ENCODE measurements around the gene FNIP2. TPM values are rescaled to one million over a fixed set of nuclear protein-coding genes. Genes with fewer than 3 reads are reported as not detected.

Gene FNIP2
- total RNA-seq, 2 experiments from 2014 or later, result 0.09 to 1.0 TPM

DNA sequence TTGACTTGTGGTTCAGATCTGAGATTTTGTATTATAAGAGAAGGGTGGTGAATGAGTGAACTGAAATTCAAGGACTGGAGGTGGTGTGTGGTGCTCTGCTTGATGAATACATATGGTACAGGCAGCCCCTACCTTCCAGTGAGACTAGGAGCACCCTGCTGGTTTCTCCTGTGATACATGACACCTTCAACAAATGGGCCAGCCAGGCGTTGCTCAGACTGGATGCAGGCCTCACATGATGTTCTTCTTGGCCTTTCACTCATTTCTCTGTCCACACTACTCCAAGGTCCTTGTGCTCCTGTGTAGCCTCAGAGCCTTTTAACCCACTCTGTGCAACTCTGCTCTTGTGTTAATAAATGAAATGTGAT, 67.2 kb downstream of the FNIP2 start:
- POLR2A ChIA-PET, result no interaction called here
- CTCF ChIA-PET (ENCODE audit: unreplicated experiment), result no interaction called here
- TF ChIP-seq EZH2phosphoT487 (IDR thresholded peaks at IDR 0.05; ENCODE audit: borderline replicate concordance, low read depth, low read length), result no peak
- TF ChIP-seq, protein P1, sequence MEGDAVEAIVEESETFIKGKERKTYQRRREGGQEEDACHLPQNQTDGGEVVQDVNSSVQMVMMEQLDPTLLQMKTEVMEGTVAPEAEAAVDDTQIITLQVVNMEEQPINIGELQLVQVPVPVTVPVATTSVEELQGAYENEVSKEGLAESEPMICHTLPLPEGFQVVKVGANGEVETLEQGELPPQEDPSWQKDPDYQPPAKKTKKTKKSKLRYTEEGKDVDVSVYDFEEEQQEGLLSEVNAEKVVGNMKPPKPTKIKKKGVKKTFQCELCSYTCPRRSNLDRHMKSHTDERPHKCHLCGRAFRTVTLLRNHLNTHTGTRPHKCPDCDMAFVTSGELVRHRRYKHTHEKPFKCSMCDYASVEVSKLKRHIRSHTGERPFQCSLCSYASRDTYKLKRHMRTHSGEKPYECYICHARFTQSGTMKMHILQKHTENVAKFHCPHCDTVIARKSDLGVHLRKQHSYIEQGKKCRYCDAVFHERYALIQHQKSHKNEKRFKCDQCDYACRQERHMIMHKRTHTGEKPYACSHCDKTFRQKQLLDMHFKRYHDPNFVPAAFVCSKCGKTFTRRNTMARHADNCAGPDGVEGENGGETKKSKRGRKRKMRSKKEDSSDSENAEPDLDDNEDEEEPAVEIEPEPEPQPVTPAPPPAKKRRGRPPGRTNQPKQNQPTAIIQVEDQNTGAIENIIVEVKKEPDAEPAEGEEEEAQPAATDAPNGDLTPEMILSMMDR (conservative IDR thresholded peaks at IDR 0.05; ENCODE audit: low read length), result no peak
- H2AFZ ChIP-seq (ENCODE audit: low read length), result no peak overlapping the region
- H3K4me1 ChIP-seq (ENCODE audit: insufficient read depth, low read length, poor library complexity, severe bottlenecking), result no peaks in the 10 kb centered on the region
- no peaks in the 10 kb centered on the region for H3K36me3 ChIP-seq (ENCODE audit: insufficient read depth, low read length)
- H3K9me3 ChIP-seq (ENCODE audit: low read length), result no peaks in the 10 kb centered on the region
- no peaks in the 10 kb centered on the region for H3K9me2 ChIP-seq (ENCODE audit: insufficient read depth, low read length)
- no peaks in the 10 kb centered on the region for H4K20me1 ChIP-seq (ENCODE audit: insufficient read depth, low read length)
- BruUV-seq (replicated peaks), result no TSS peak
- no peak overlapping the region for H3K27ac ChIP-seq (ENCODE audit: low read depth, low read length, poor library complexity, severe bottlenecking)
- no peak overlapping the region for H3K4me2 ChIP-seq (ENCODE audit: low read length)
- no peaks in the 10 kb centered on the region for H3K79me2 ChIP-seq (ENCODE audit: insufficient read depth, low read depth, low read length)
- no peak overlapping the region for H3K4me3 ChIP-seq (ENCODE audit: low read depth, low read length, poor library complexity, severe bottlenecking)
- DNase-seq (ENCODE audit: low spot score), result no peak
- intact Hi-C loops (cut with micrococcal nuclease; ENCODE audit: unreplicated experiment), result no loop called here

DNA sequence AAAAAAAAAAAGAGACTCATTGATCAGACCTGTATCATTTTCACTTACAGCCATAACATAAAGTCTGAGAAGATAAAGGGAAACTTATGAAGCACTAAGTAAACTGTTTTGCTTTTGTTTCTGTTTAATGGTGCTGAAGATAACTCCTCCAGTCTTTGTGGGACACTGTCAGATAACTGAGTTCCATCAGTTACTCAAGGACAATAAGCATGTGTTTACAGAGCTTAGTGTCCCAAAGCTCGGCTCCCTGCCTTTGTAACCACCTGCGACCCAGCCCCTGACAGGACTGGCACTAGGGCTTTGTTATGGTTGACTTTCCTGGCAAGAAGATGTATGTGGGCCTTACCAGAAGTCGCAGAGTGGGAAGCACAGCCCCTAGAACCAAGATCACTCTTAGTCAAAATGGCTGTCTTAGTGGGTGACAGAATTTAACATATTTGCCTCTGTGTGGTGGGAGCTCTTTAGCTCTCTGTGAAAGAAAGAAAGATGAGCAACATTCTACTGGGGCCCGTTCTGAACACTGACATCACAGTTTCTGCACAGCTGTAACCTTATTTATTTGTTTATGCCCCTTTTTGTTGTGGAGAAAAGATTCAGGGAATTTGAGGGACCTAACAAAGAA, 68.1 kb downstream of the FNIP2 start:
- no TSS peak for BruUV-seq (replicated peaks)
- Histone ChIP-seq H3K79me2 (ENCODE audit: insufficient read depth, low read depth, low read length) (no peaks in the 10 kb centered on the region), H3K4me2 (ENCODE audit: low read length) (no peak overlapping the region), H3K36me3 (ENCODE audit: insufficient read depth, low read length) (no peaks in the 10 kb centered on the region), H3K9me3 (ENCODE audit: low read length) (no peaks in the 10 kb centered on the region), H3K4me1 (ENCODE audit: insufficient read depth, low read length, poor library complexity, severe bottlenecking) (no peaks in the 10 kb centered on the region), H2AFZ (ENCODE audit: low read length) (no peak overlapping the region), H3K4me3 (ENCODE audit: low read depth, low read length, poor library complexity, severe bottlenecking) (no peak overlapping the region), H3K9me2 (ENCODE audit: insufficient read depth, low read length) (no peaks in the 10 kb centered on the region), H3K27ac (ENCODE audit: low read depth, low read length, poor library complexity, severe bottlenecking) (no peak overlapping the region), H4K20me1 (ENCODE audit: insufficient read depth, low read length) (no peaks in the 10 kb centered on the region)
- no peak for DNase-seq (ENCODE audit: low spot score)
- POLR2A ChIA-PET, result interaction anchor here (0.9 kb wide), 1 partner anchor 8 kb away, joined by 8 read pairs; no protein-coding TSS in a partner anchor
- intact Hi-C loops (cut with micrococcal nuclease; ENCODE audit: unreplicated experiment), result no loop called here
- TF ChIP-seq, protein P1 (conservative IDR thresholded peaks at IDR 0.05; ENCODE audit: low read length), result no peak
- TF ChIP-seq EZH2phosphoT487 (IDR thresholded peaks at IDR 0.05; ENCODE audit: borderline replicate concordance, low read depth, low read length), result no peak
- CTCF ChIA-PET (ENCODE audit: unreplicated experiment), result no interaction called here

DNA sequence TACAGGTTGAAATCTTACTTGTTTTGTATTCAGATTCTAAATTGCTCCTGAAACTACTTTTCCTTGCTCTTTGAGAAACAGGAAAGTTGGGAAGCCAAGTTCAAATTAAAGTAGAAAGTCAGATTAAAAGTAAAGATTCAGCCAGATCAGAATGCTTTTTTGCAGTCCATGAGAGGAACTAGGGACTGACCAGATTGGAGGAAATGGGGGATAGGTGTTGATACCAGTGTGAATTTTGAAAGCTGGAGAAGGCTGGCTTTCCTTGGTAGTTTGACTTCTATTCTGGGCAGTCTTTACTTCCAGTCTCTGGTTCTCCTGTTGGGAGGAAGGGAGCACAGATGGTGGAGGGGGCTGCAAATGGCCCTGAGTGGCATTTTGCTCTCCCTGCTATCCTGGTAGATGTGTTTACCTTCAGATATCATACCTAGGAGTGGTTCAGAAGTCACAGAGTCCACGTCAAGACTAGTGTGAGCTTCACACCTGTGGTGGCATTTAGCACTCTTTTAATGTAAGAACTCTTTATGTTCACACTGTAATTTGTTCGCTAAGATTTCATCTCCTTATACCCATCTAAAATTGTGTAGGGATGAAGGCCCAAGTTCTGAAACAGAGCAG, 68.8 kb downstream of the FNIP2 start:
- Histone ChIP-seq H3K36me3 (ENCODE audit: insufficient read depth, low read length) (no peaks in the 10 kb centered on the region), H4K20me1 (ENCODE audit: insufficient read depth, low read length) (no peaks in the 10 kb centered on the region), H3K9me2 (ENCODE audit: insufficient read depth, low read length) (no peaks in the 10 kb centered on the region), H2AFZ (ENCODE audit: low read length) (no peak overlapping the region), H3K4me2 (ENCODE audit: low read length) (no peak overlapping the region), H3K4me3 (ENCODE audit: low read depth, low read length, poor library complexity, severe bottlenecking) (no peak overlapping the region), H3K79me2 (ENCODE audit: insufficient read depth, low read depth, low read length) (no peaks in the 10 kb centered on the region), H3K4me1 (ENCODE audit: insufficient read depth, low read length, poor library complexity, severe bottlenecking) (no peaks in the 10 kb centered on the region), H3K27ac (ENCODE audit: low read depth, low read length, poor library complexity, severe bottlenecking) (no peak overlapping the region), H3K9me3 (ENCODE audit: low read length) (no peaks in the 10 kb centered on the region)
- DNase-seq (ENCODE audit: low spot score), result no peak
- POLR2A ChIA-PET, result interaction anchor here (0.7 kb wide), 2 partner anchors 38 to 222 kb away, joined by 5 to 9 read pairs; no protein-coding TSS in a partner anchor
- intact Hi-C loops (cut with micrococcal nuclease; ENCODE audit: unreplicated experiment), result no loop called here
- CTCF ChIA-PET (ENCODE audit: unreplicated experiment), result no interaction called here
- TF ChIP-seq EZH2phosphoT487 (IDR thresholded peaks at IDR 0.05; ENCODE audit: borderline replicate concordance, low read depth, low read length), result no peak
- TF ChIP-seq, protein P1 (conservative IDR thresholded peaks at IDR 0.05; ENCODE audit: low read length), result no peak
- no TSS peak for BruUV-seq (replicated peaks)

All from OCI-LY7 (cell line).